Measurements from ENCODE around the gene TBC1D9B.

The TBC1D9B gene

GRCh38 chr5:179912386-179912785, 4.7 kb upstream of the TBC1D9B start:
- in situ Hi-C loops (cut with MboI; ENCODE audit: low sequenced_read_pairs, unreplicated experiment), result no loop called here
- no peak for DNase-seq (ENCODE audit: low spot score)
- no peak for TF ChIP-seq CTCF (IDR thresholded peaks at IDR 0.05; ENCODE audit: borderline replicate concordance, control extremely low read depth, extremely low read depth, insufficient read depth, missing control alignments)

- in situ Hi-C loops (cut with MboI; ENCODE audit: low sequenced_read_pairs, unreplicated experiment), result no loop called here
- no peak for TF ChIP-seq CTCF (IDR thresholded peaks at IDR 0.05; ENCODE audit: borderline replicate concordance, control extremely low read depth, extremely low read depth, insufficient read depth, missing control alignments)
- no peak for DNase-seq (ENCODE audit: low spot score)
Observed at GRCh38 chr5:179909224-179909623, 1.5 kb upstream of the TBC1D9B start.

GRCh38 chr5:179908528-179908927, 831 bp upstream of the TBC1D9B start:
- in situ Hi-C loops (cut with MboI; ENCODE audit: low sequenced_read_pairs, unreplicated experiment), result no loop called here

GRCh38 chr5:179906795-179907555, 722 bp downstream of the TBC1D9B start:
- in situ Hi-C loops (cut with MboI; ENCODE audit: low sequenced_read_pairs, unreplicated experiment), result no loop called here
- DNase-seq (ENCODE audit: low spot score), result no peak
- no peak for TF ChIP-seq CTCF (IDR thresholded peaks at IDR 0.05; ENCODE audit: borderline replicate concordance, control extremely low read depth, extremely low read depth, insufficient read depth, missing control alignments)

More at GRCh38 chr5:179908528-179908927, 831 bp upstream of the TBC1D9B start:
- TF ChIP-seq CTCF (IDR thresholded peaks at IDR 0.05; ENCODE audit: borderline replicate concordance, control extremely low read depth, extremely low read depth, insufficient read depth, missing control alignments), result no peak
- DNase-seq (ENCODE audit: low spot score), result no peak

- no peak for DNase-seq (ENCODE audit: low spot score)
- TF ChIP-seq CTCF (IDR thresholded peaks at IDR 0.05; ENCODE audit: borderline replicate concordance, control extremely low read depth, extremely low read depth, insufficient read depth, missing control alignments), result no peak
- in situ Hi-C loops (cut with MboI; ENCODE audit: low sequenced_read_pairs, unreplicated experiment), result no loop called here
Observed at GRCh38 chr5:179906294-179906794, 1.4 kb downstream of the TBC1D9B start.

GRCh38 chr5:179905161-179905560, 2.5 kb downstream of the TBC1D9B start:
- no peak for TF ChIP-seq CTCF (IDR thresholded peaks at IDR 0.05; ENCODE audit: borderline replicate concordance, control extremely low read depth, extremely low read depth, insufficient read depth, missing control alignments)
- in situ Hi-C loops (cut with MboI; ENCODE audit: low sequenced_read_pairs, unreplicated experiment), result no loop called here
- no peak for DNase-seq (ENCODE audit: low spot score)
